CD4-positive, CD25-positive, alpha-beta regulatory T cell (primary cell): Measurements from ENCODE around the gene PLAAT3. TPM values are rescaled to one million over a fixed set of nuclear protein-coding genes. Genes with fewer than 3 reads are reported as not detected.
A peak's percentile ranks its signal among the peaks of the same experiment; 100 is the strongest.

ENCODE experiments used
- ATAC-seq, 2 donors: fragments of 150-1000 bp; cut with Tn5 transposase; one replicate each; pipeline ENCODE4 v1.10.0; 2021; ENCODE audit warnings: low read depth in 2 of 2, moderate number of reproducible peaks in 2 of 2, moderate library complexity in 1 of 2
- DNase-seq, 3 donors: peaks; one replicate each; pipeline versions ENCODE4 v3.0.0 to v3.0.0-alpha.2; 2012 to 2022; ENCODE audit warnings: mixed read lengths in 1 of 3
- H3K27ac ChIP-seq: one replicate; pipeline ENCODE4 v1.7.0; 2013; ENCODE audit warnings: mild to moderate bottlenecking, low read length; ENCODE audit not compliant: insufficient read depth, poor library complexity, severe bottlenecking
- H3K27me3 ChIP-seq: one replicate; pipeline ENCODE4 v1.7.0; 2013; ENCODE audit warnings: low read length; ENCODE audit not compliant: control insufficient read depth, insufficient read depth
- H3K36me3 ChIP-seq: one replicate; pipeline ENCODE4 v1.7.0; 2013; ENCODE audit warnings: mild to moderate bottlenecking, low read length, moderate library complexity; ENCODE audit not compliant: control insufficient read depth, insufficient read depth
- H3K4me1 ChIP-seq: 2 replicates; pipeline ENCODE4 v1.7.0; 2013; ENCODE audit warnings: mild to moderate bottlenecking, low read length; ENCODE audit not compliant: insufficient read depth, control insufficient read depth, poor library complexity, severe bottlenecking
- H3K4me3 ChIP-seq: one replicate; pipeline ENCODE4 v1.7.0; 2013; ENCODE audit warnings: low read depth, mild to moderate bottlenecking, low read length, moderate library complexity
- H3K9me3 ChIP-seq, 2 experiments: 1 replicate in 1 of 2; 2 replicates in 1 of 2; pipeline ENCODE4 v1.7.0; 2013; ENCODE audit warnings: low read length in 2 of 2, mild to moderate bottlenecking in 1 of 2, moderate library complexity in 1 of 2; ENCODE audit not compliant: control insufficient read depth in 2 of 2
- H3K27ac Mint-ChIP-seq, 3 donors: one replicate each; pipeline ENCODE4 v1.8.0; 2020 to 2022; ENCODE audit warnings: mild to moderate bottlenecking in 3 of 3, mixed read lengths in 3 of 3, moderate library complexity in 2 of 3
- H3K27me3 Mint-ChIP-seq: one replicate; pipeline ENCODE4 v1.8.0; 2022; ENCODE audit warnings: mild to moderate bottlenecking, mixed read lengths
- H3K36me3 Mint-ChIP-seq: one replicate; pipeline ENCODE4 v1.8.0; 2020; ENCODE audit warnings: mixed read lengths
- H3K4me1 Mint-ChIP-seq, 4 donors: one replicate each; pipeline ENCODE4 v1.8.0; 2020 to 2022; ENCODE audit warnings: mixed read lengths in 4 of 4, mild to moderate bottlenecking in 1 of 4
- H3K4me3 Mint-ChIP-seq, 4 donors: one replicate each; pipeline ENCODE4 v1.8.0; 2020 to 2022; ENCODE audit warnings: mild to moderate bottlenecking in 4 of 4, mixed read lengths in 4 of 4, moderate library complexity in 3 of 4
- H3K9me3 Mint-ChIP-seq, 7 donors: one replicate each; pipeline ENCODE4 v1.8.0; 2020 to 2022; ENCODE audit warnings: mixed read lengths in 7 of 7, mild to moderate bottlenecking in 3 of 7, moderate library complexity in 2 of 7
- polyA plus RNA-seq, 4 donors: library from polyadenylated mRNA; unstranded; fragments of 300-500 nt; fragmentation: Illumina TruSeq; gene quantifications; one replicate each; pipeline ENCODE4 v1.2.3, GENCODE V29; 2021
- total RNA-seq: library from RNA; stranded (reverse); gene quantifications from one replicate; pipeline ENCODE4 v1.2.3, GENCODE V29; 2022

The PLAAT3 gene
- total and polyA plus RNA-seq, 5 donors from 2014 or later: 3.1 to 19.0 (median 5.8) TPM

GRCh38 chr11:63574856-63575602 lies 39.2 kb downstream of the PLAAT3 start:
- no peaks in the 10 kb centered on the region for H3K36me3 Mint-ChIP-seq
- peak overlapping the region; percentile 33 for H3K27ac ChIP-seq
- no peaks in the 10 kb centered on the region for H3K27me3 ChIP-seq
- H3K9me3 Mint-ChIP-seq: peaks cover 0 to 8% (median 0%) of the 10 kb centered on the region in 7 donors
- H3K4me3 ChIP-seq: peak overlapping the region; percentile 79
- peaks cover 4% of the 10 kb centered on the region in 2 experiments for H3K9me3 ChIP-seq
- ATAC-seq (no peak), DNase-seq (no peak)
- H3K4me1 ChIP-seq: peaks cover 5% of the 10 kb centered on the region
- peak overlapping the region; percentile 83 to 91 (median 88) for H3K27ac Mint-ChIP-seq
- no peaks in the 10 kb centered on the region for H3K36me3 ChIP-seq
- H3K4me1 Mint-ChIP-seq: peaks cover 12 to 16% (median 14%) of the 10 kb centered on the region in 4 donors
- H3K4me3 Mint-ChIP-seq: peak overlapping the region in 3 of 4 donors; percentile 76 to 85 (median 84)
- H3K27me3 Mint-ChIP-seq: peaks cover 11% of the 10 kb centered on the region

- H3K27me3 Mint-ChIP-seq: peaks cover 11% of the 10 kb centered on the region
- H3K27ac Mint-ChIP-seq: peak overlapping the region; percentile 83 to 91 (median 88)
- no peaks in the 10 kb centered on the region for H3K27me3 ChIP-seq
- H3K4me3 ChIP-seq: peak overlapping the region; percentile 79
- H3K36me3 ChIP-seq: no peaks in the 10 kb centered on the region
- H3K4me1 ChIP-seq: peaks cover 5% of the 10 kb centered on the region
- no peaks in the 10 kb centered on the region for H3K9me3 ChIP-seq
- peaks cover 12 to 16% (median 14%) of the 10 kb centered on the region in 4 donors for H3K4me1 Mint-ChIP-seq
- peak in 2 of 3 donors; percentile 12 to 70 for DNase-seq
- H3K36me3 Mint-ChIP-seq: no peaks in the 10 kb centered on the region
- peak overlapping the region; percentile 33 for H3K27ac ChIP-seq
- peak overlapping the region; percentile 69 to 85 (median 80) for H3K4me3 Mint-ChIP-seq
- peak in 1 of 2 donors; percentile 69 for ATAC-seq
- H3K9me3 Mint-ChIP-seq: peaks cover 0 to 8% (median 0%) of the 10 kb centered on the region in 7 donors
Measured at GRCh38 chr11:63573881-63574855, 40.1 kb downstream of the PLAAT3 start.

GRCh38 chr11:63572026-63572688 lies 42.1 kb downstream of the PLAAT3 start:
- peaks cover 11% of the 10 kb centered on the region for H3K27me3 Mint-ChIP-seq
- H3K27ac Mint-ChIP-seq: no peak overlapping the region
- no peak overlapping the region for H3K4me3 Mint-ChIP-seq
- peaks cover 12 to 30% (median 20%) of the 10 kb centered on the region in 4 donors for H3K4me1 Mint-ChIP-seq
- H3K36me3 ChIP-seq: no peaks in the 10 kb centered on the region
- ATAC-seq (no peak), DNase-seq (no peak)
- H3K4me3 ChIP-seq: no peak overlapping the region
- no peak overlapping the region for H3K27ac ChIP-seq
- peaks cover 10% of the 10 kb centered on the region for H3K4me1 ChIP-seq
- no peaks in the 10 kb centered on the region for H3K36me3 Mint-ChIP-seq
- peaks cover 0 to 3% (median 0%) of the 10 kb centered on the region in 7 donors for H3K9me3 Mint-ChIP-seq
- no peaks in the 10 kb centered on the region for H3K27me3 ChIP-seq
- no peaks in the 10 kb centered on the region for H3K9me3 ChIP-seq

- no peak for DNase-seq
- H3K9me3 Mint-ChIP-seq: no peaks in the 10 kb centered on the region
- Histone ChIP-seq H3K4me1 (peaks cover 20% of the 10 kb centered on the region), H3K4me3 (no peak overlapping the region), H3K27ac (no peak overlapping the region), H3K9me3 (no peaks in the 10 kb centered on the region), H3K27me3 (no peaks in the 10 kb centered on the region), H3K36me3 (no peaks in the 10 kb centered on the region)
- no peaks in the 10 kb centered on the region for H3K36me3 Mint-ChIP-seq
- H3K4me3 Mint-ChIP-seq: no peak overlapping the region
- H3K27ac Mint-ChIP-seq: no peak overlapping the region
- H3K4me1 Mint-ChIP-seq: peaks cover 17 to 34% (median 27%) of the 10 kb centered on the region in 4 donors
- ATAC-seq: no peak
- H3K27me3 Mint-ChIP-seq: peaks cover 11% of the 10 kb centered on the region
Measured at GRCh38 chr11:63569570-63569969, 44.7 kb downstream of the PLAAT3 start.

- Histone ChIP-seq H3K4me3 (peak overlapping the region; percentile 46), H3K27me3 (no peaks in the 10 kb centered on the region), H3K9me3 (no peaks in the 10 kb centered on the region), H3K27ac (peak overlapping the region; percentile 97), H3K36me3 (no peaks in the 10 kb centered on the region), H3K4me1 (peaks cover 26% of the 10 kb centered on the region)
- H3K27ac Mint-ChIP-seq: peak overlapping the region; percentile 83 to 94 (median 88)
- no peaks in the 10 kb centered on the region for H3K27me3 Mint-ChIP-seq
- H3K9me3 Mint-ChIP-seq: no peaks in the 10 kb centered on the region
- DNase-seq: peak; percentile 69 to 83 (median 75)
- peak overlapping the region; percentile 27 to 73 (median 54) for H3K4me3 Mint-ChIP-seq
- peaks cover 15 to 38% (median 26%) of the 10 kb centered on the region in 4 donors for H3K4me1 Mint-ChIP-seq
- peak; percentile 88 to 89 for ATAC-seq
- no peaks in the 10 kb centered on the region for H3K36me3 Mint-ChIP-seq
Measured at GRCh38 chr11:63567044-63567840, 47.0 kb downstream of the PLAAT3 start.

GRCh38 chr11:63564784-63565350 lies 49.4 kb downstream of the PLAAT3 start:
- DNase-seq (no peak), ATAC-seq (no peak)
- peak overlapping the region in 1 of 4 donors; percentile 12 for H3K4me3 Mint-ChIP-seq
- peak overlapping the region in 2 of 3 donors; percentile 42 to 56 for H3K27ac Mint-ChIP-seq
- Histone ChIP-seq H3K4me1 (peaks cover 43% of the 10 kb centered on the region), H3K9me3 (no peaks in the 10 kb centered on the region), H3K27me3 (no peaks in the 10 kb centered on the region), H3K36me3 (no peaks in the 10 kb centered on the region), H3K27ac (no peak overlapping the region), H3K4me3 (no peak overlapping the region)
- H3K9me3 Mint-ChIP-seq: no peaks in the 10 kb centered on the region
- no peaks in the 10 kb centered on the region for H3K36me3 Mint-ChIP-seq
- H3K4me1 Mint-ChIP-seq: peaks cover 11 to 57% (median 37%) of the 10 kb centered on the region in 4 donors
- no peaks in the 10 kb centered on the region for H3K27me3 Mint-ChIP-seq
